Heart right ventricle (tissue), 16 donors: Measurements from ENCODE around the gene FFAR2. TPM values are rescaled to one million over a fixed set of nuclear protein-coding genes. Genes with fewer than 3 reads are reported as not detected.

Experiments used
- ATAC-seq, 8 donors: fragments of 200-7000 bp; cut with Tn5 transposase; one replicate each; pipeline ENCODE4 v1.9.1; 2020; ENCODE audit warnings: mild to moderate bottlenecking in 8 of 8, moderate library complexity in 8 of 8, moderate number of reproducible peaks in 1 of 8
- DNase-seq, 2 donors: peaks; one replicate each; pipeline ENCODE4 v3.0.0-alpha.2; 2020
- H3K27ac ChIP-seq, 10 donors: fragments of 200-600 bp; sonication (generic) in 2 of 10; one replicate each; pipeline versions ENCODE4 v1.5.0 to v1.8.0; 2020 to 2022; ENCODE audit warnings: mild to moderate bottlenecking in 3 of 10
- H3K27me3 ChIP-seq, 7 donors: fragments of 200-600 bp; one replicate each; pipeline ENCODE4 v1.8.0; 2021 to 2022; ENCODE audit warnings: mild to moderate bottlenecking in 2 of 7
- H3K36me3 ChIP-seq, 9 donors: fragments of 200-600 bp; sonication (generic) in 1 of 9; one replicate each; pipeline versions ENCODE4 v1.5.0 to v1.8.0; 2020 to 2022; ENCODE audit warnings: mild to moderate bottlenecking in 2 of 9
- H3K4me1 ChIP-seq, 9 donors: fragments of 200-600 bp; sonication (generic) in 1 of 9; one replicate each; pipeline versions ENCODE4 v1.5.0 to v1.8.0; 2020 to 2022; ENCODE audit warnings: mild to moderate bottlenecking in 4 of 9
- H3K4me3 ChIP-seq, 10 donors: fragments of 200-600 bp; sonication (generic) in 2 of 10; one replicate each; pipeline versions ENCODE4 v1.5.0 to v1.8.0; 2020 to 2022; ENCODE audit warnings: mild to moderate bottlenecking in 7 of 10, moderate library complexity in 2 of 10
- H3K9me3 ChIP-seq, 11 donors: fragments of 200-600 bp in 10 of 11; sonication (generic) in 2 of 11; one replicate each; pipeline versions ENCODE4 v1.5.0 to v1.8.0; 2013 to 2022; ENCODE audit warnings: mild to moderate bottlenecking in 2 of 11, control low read depth in 1 of 11, moderate library complexity in 1 of 11
- WGBS, 2 donors: extraction: QIAGEN DNeasy Blood & Tissue Kit; methylation state at CpG; one replicate each; pipeline ENCODE4 v1.1.7; 2013; ENCODE audit warnings: inconsistent platforms in 1 of 2; 5-methylcytosine and 5-hydroxymethylcytosine counted together
- intact Hi-C, 10 donors: fragments of 100-400 bp; cut with DNase I; formaldehyde crosslinking; loops; one replicate each; pipeline versions ENCODE4 v1.11.1 to v1.14.2; 2022
- polyA plus RNA-seq, 2 donors: library from polyadenylated mRNA; stranded (reverse); fragments of 200-250 nt; gene quantifications; one replicate each; pipeline ENCODE4 v1.2.3, GENCODE V29; 2013
- total RNA-seq, 10 donors: library from RNA; stranded (reverse); fragmentation: NEBNext Ultra II Directional in 3 of 10; extraction: Animal tissue kit (Norgen Biotek cat#: 25700) in 3 of 10; gene quantifications; one replicate each; pipeline versions ENCODE4 v1.2.1 to v1.2.4, GENCODE V29; 2021 to 2023
- TF ChIP-seq, protein P1 (sequence below), 9 donors: fragments of 200-600 bp; sonication (generic) in 2 of 9; IDR thresholded peaks; one replicate each; pipeline versions ENCODE4 v1.5.0 to v1.8.0; 2021 to 2022; ENCODE audit warnings: antibody characterized with exemption in 9 of 9, mild to moderate bottlenecking in 5 of 9, moderate library complexity in 1 of 9
- donor health status: Arrhythmogenic right ventricular cardiomyopathy.
- donor health status: ischemic (EF 13 %, LVEDD 7.1; RV severe dilation, severe dysfunction).
- donor health status: healthy with polysubstance abuse.
- donor health status: DM: no; HTN: yes; CAD: no.
- donor health status: DM: no; HTN: no; CAD: no.
- donor health status: ischemic (EF 25% LVEDD 6.9; RV normal size, moderate dysfunction).
- donor health status: ischemic (EF 25% LVEDD 5.7; RV mildly dilated, moderate dysfunction).
- donor health status: healthy.
- donor health status: DM: yes; HTN: yes; CAD: no.
- donor health status: Ischemic cardiomyopathy.
- donor health status: ischemic (EF 35%, LVEDD 5.7; RV mildly dilated, moderate dysfunction).
- donor health status: nonischemic (EF 11% LVEDD 7.7; RV severe dilation, severe dysfunction).
- donor health status: DM: yes; HTN: yes; CAD: no.
- donor health status: PGD.
- donor health status: ischemic (EF 29% LVEDD 5.4; RV normal size, mild dysfunction).
- donor health status: nonischemic (EF 23%, LVEDD 6.1; RV moderate dilation, normal function).

The FFAR2 gene
- total and polyA plus RNA-seq, 12 donors: 0.10 to 1.4 (median 0.47) TPM; not detected in 1

DNA sequence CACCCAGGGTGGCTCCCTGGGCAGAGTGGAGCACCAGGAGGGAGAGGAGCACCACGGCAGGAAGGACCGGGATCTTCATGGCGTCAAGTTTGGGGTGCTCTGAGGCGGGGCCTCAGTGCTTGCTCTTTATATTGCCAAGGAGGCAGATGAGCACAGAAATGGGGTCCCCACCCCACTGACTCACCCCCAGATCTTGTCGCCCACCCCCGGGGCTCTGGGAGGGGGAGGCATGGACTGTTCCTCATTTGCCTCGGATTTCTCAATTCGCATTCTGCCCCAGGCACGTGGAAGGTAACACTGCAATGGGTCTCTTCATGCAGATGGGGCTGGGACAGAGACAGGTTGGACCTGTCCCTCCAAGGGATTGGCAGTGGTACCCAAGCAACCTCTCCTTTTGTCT, 42.3 kb downstream of the FFAR2 start, which contains the start of gene KRTDAP:
Gene KRTDAP, minus strand, starts transcription at position 101 of the 400 bp plus-strand sequence. Its CDS starts 22 bp downstream, at position 79.
- peaks cover 0 to 4% (median 3%) of the 10 kb centered on the region in 9 donors for H3K4me1 ChIP-seq
- DNase-seq: no peak
- no peak for ATAC-seq
- no peaks in the 10 kb centered on the region for H3K9me3 ChIP-seq
- intact Hi-C loops: loop anchor here in 3 of 10 donors (5.0 to 10.0 kb wide), 3 partner anchors 136 to 216 kb away; partner anchors contain the start of gene FFAR3 (in 1 of the 3)
- H3K27ac ChIP-seq: no peak within 1 kb of the TSS
- TF ChIP-seq, protein P1, sequence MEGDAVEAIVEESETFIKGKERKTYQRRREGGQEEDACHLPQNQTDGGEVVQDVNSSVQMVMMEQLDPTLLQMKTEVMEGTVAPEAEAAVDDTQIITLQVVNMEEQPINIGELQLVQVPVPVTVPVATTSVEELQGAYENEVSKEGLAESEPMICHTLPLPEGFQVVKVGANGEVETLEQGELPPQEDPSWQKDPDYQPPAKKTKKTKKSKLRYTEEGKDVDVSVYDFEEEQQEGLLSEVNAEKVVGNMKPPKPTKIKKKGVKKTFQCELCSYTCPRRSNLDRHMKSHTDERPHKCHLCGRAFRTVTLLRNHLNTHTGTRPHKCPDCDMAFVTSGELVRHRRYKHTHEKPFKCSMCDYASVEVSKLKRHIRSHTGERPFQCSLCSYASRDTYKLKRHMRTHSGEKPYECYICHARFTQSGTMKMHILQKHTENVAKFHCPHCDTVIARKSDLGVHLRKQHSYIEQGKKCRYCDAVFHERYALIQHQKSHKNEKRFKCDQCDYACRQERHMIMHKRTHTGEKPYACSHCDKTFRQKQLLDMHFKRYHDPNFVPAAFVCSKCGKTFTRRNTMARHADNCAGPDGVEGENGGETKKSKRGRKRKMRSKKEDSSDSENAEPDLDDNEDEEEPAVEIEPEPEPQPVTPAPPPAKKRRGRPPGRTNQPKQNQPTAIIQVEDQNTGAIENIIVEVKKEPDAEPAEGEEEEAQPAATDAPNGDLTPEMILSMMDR (IDR thresholded peaks at IDR 0.05): no peak
- no peaks in the 10 kb centered on the region for H3K36me3 ChIP-seq
- WGBS, 2 donors: 79 to 85% methylated on average over 9 of the region's 9 CpGs
- no peak within 1 kb of the TSS for H3K4me3 ChIP-seq
- peaks cover 0 to 34% (median 15%) of the 10 kb centered on the region in 7 donors for H3K27me3 ChIP-seq

DNA sequence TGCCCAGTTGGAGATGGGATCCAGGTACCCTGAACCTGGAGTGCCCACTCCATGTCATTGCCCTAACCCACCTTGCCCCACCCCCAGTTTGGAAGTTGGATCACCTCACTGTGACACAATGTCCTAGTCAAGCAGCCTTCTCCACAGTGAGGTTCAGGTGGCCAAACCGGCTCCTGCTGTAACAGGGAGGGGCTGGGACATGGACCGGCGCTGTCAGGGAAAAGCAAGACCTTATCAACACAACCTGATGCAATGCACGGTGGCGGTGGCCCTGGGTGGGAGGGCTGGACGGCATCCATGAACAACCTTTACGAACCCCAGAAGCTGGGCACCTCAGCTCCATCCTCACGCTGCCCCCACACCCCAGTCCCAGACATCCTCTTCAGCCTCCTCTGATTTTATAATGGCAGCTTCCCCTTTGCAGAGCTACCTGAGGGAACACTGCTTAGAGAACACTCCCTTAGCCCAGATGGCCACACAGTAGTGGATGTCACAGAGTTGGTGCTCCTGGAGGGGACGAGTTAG, 43.8 kb downstream of the FFAR2 start:
- ATAC-seq: no peak
- Histone ChIP-seq H3K4me1 (peaks cover 0 to 8% (median 3%) of the 10 kb centered on the region in 9 donors), H3K27me3 (peaks cover 0 to 34% (median 14%) of the 10 kb centered on the region in 7 donors), H3K9me3 (no peaks in the 10 kb centered on the region), H3K4me3 (no peak overlapping the region), H3K27ac (no peak overlapping the region), H3K36me3 (no peaks in the 10 kb centered on the region)
- 88 to 92% methylated on average over 9 of the region's 9 CpGs for WGBS, 2 donors
- intact Hi-C loops: loop anchor here in 3 of 10 donors (5.0 to 10.0 kb wide), 3 partner anchors 137 to 217 kb away; partner anchors contain the start of gene FFAR3 (in 1 of the 3)
- DNase-seq: no peak
- TF ChIP-seq, protein P1 (IDR thresholded peaks at IDR 0.05): no peak

DNA sequence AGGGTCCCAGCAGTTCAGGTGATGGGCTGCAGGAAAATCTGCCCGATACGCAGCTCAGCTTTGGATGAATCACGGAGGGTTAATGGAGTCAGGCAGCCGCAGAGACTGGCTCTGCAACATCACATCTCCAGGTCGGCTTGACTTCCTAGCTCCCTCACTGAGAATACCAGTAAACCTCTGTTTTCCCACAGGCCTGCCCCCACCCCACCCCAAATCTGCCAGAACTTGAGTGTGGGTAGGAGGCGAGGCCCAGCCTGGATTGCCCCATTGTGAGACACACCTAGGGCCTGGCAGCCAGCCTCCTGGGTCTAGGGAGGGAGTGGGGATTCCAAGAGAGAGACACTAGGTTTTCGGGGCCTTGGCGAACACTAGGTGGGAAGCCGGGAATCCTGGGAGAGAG, 45.9 kb downstream of the FFAR2 start:
- DNase-seq: no peak
- H3K4me3 ChIP-seq: no peak overlapping the region
- TF ChIP-seq, protein P1 (IDR thresholded peaks at IDR 0.05): no peak
- peaks cover 0 to 8% (median 3%) of the 10 kb centered on the region in 9 donors for H3K4me1 ChIP-seq
- no peaks in the 10 kb centered on the region for H3K36me3 ChIP-seq
- intact Hi-C loops: loop anchor here in 6 of 10 donors (2.0 to 10.0 kb wide), 4 partner anchors 139 to 219 kb away; partner anchors contain the start of gene FFAR3 (in 1 of the 6)
- peaks cover 0 to 24% (median 8%) of the 10 kb centered on the region in 7 donors for H3K27me3 ChIP-seq
- ATAC-seq: no peak
- H3K27ac ChIP-seq: no peak overlapping the region
- no peaks in the 10 kb centered on the region for H3K9me3 ChIP-seq
- WGBS, 2 donors: 90 to 94% methylated on average over 9 of the region's 9 CpGs

DNA sequence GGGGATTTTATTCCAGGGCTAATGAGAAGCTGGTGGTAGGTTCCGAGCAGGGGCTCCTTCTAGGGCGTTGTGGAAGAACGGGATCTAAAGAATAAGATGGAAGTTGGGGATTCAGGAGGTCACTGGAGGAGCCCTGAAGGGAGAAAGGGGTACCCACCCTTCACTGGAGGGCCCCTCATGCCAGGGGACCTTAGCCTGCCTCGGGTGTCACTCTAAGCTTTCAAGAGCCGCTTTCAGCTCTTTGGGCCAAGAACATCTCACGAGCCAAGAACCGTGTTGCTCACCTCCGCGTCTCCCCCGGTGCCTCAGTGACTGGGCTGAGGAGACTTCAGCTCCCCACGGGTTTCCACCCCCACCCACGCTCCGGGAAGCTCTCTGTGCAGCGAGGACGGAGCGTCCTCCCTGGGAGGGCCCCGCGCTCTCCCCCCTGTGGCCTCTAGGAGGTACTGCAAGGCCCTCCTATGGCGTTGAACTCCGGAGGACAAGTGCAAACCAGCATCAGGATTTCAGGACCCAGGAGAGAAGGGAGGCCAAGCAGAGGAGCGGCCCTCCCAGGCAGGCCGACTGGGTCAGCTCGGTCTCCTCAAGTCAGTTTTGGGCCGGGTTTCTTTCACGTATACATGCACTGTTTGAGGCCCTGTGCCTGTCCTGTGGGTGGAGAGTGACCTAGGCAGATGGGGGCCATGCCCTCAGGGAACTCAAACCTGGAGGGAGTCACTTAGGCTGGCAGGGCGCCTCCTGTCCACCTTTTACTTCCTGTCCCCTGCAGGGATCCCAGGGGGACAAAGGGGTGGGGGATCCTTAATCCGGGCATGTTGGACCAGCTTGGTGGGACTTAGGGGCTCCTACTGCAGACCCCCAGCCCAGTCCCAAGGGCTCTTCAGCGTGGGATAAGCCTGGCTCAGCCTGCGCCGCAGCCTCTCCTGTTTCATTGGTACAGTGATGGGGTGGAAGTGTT, 47.3 kb downstream of the FFAR2 start:
- Histone ChIP-seq H3K9me3 (no peaks in the 10 kb centered on the region), H3K27me3 (peaks cover 0 to 11% (median 8%) of the 10 kb centered on the region in 7 donors), H3K4me3 (no peak overlapping the region), H3K4me1 (peaks cover 0 to 8% (median 3%) of the 10 kb centered on the region in 9 donors), H3K27ac (no peak overlapping the region), H3K36me3 (no peaks in the 10 kb centered on the region)
- DNase-seq (peak; percentile 57 to 65), ATAC-seq (peak; percentile 77 to 93 (median 89))
- TF ChIP-seq, protein P1 (IDR thresholded peaks at IDR 0.05): peak; percentile 93 to 99 (median 98)
- intact Hi-C loops: loop anchor here in 8 of 10 donors (1.0 to 10.0 kb wide), 5 partner anchors 141 to 221 kb away; partner anchors contain the start of gene FFAR3 (in 1 of the 8)
- 25 to 26% methylated on average over 30 of the region's 30 CpGs for WGBS, 2 donors
